Neural cell (in vitro differentiated cells): ENCODE data around the gene SLC6A8. TPM values are rescaled to one million over a fixed set of nuclear protein-coding genes. Genes with fewer than 3 reads are reported as not detected.

ENCODE experiments used
- H2AFZ ChIP-seq: fragments of 200-600, 300-800 bp; sonication (generic), shearing (Covaris generic); 2 replicates; pipeline ENCODE4 v1.6.0; 2014; ENCODE audit warnings: low read depth, mild to moderate bottlenecking, antibody characterized with exemption, low read length, moderate library complexity
- H3F3A ChIP-seq: fragments of 200-600 bp; shearing (Covaris generic); 2 replicates; pipeline ENCODE4 v1.6.1; 2016; ENCODE audit warnings: mild to moderate bottlenecking, moderate library complexity, mixed read lengths, antibody characterized with exemption, low read length; ENCODE audit not compliant: insufficient read depth, poor library complexity, severe bottlenecking
- H3K27ac ChIP-seq: fragments of 200-600, 300-800 bp; sonication (generic), shearing (Covaris generic); 2 replicates; pipeline ENCODE4 v1.5.1; 2014; ENCODE audit warnings: mild to moderate bottlenecking, low read length, moderate library complexity
- H3K27me3 ChIP-seq: fragments of 300-800, 200-600 bp; sonication (generic), shearing (Covaris generic); 2 replicates; pipeline ENCODE4 v1.6.0; 2014; ENCODE audit warnings: mild to moderate bottlenecking, low read depth, low read length, moderate library complexity; ENCODE audit not compliant: insufficient read depth
- H3K36me3 ChIP-seq: fragments of 300-800, 200-600 bp; sonication (generic), shearing (Covaris generic); 2 replicates; pipeline ENCODE4 v1.5.1; 2014; ENCODE audit warnings: mild to moderate bottlenecking, antibody characterized with exemption, low read length, moderate library complexity; ENCODE audit not compliant: insufficient read depth
- H3K4me2 ChIP-seq: fragments of 300-800, 200-600 bp; sonication (generic), shearing (Covaris generic); 2 replicates; pipeline ENCODE4 v1.6.0; 2014; ENCODE audit warnings: mild to moderate bottlenecking, low read length
- H3K4me3 ChIP-seq: fragments of 300-800, 200-600 bp; sonication (generic), shearing (Covaris generic); 2 replicates; pipeline ENCODE4 v1.5.1; 2014; ENCODE audit warnings: mild to moderate bottlenecking, low read length, moderate library complexity
- H3K79me2 ChIP-seq: fragments of 200-600 bp; shearing (Covaris generic); replicated peaks from 2 replicates; pipeline ENCODE4 v1.6.0; 2014; ENCODE audit warnings: mild to moderate bottlenecking, low read length, moderate library complexity; ENCODE audit not compliant: insufficient read depth
- H3K9ac ChIP-seq: fragments of 300-800, 200-600 bp; sonication (generic), shearing (Covaris generic); 2 replicates; pipeline ENCODE4 v1.6.1; 2016; ENCODE audit warnings: mild to moderate bottlenecking, low read length, mixed read lengths
- H3K9me2 ChIP-seq: fragments of 200-600 bp; shearing (Covaris generic); 2 replicates; pipeline ENCODE4 v1.6.1; 2016; ENCODE audit warnings: mild to moderate bottlenecking, low read length, mixed read lengths; ENCODE audit not compliant: insufficient read depth
- H3K9me3 ChIP-seq: fragments of 200-600, 300-800 bp; sonication (generic), shearing (Covaris generic); 2 replicates; pipeline ENCODE4 v1.6.1; 2016; ENCODE audit warnings: mild to moderate bottlenecking, mixed run types, low read length, moderate library complexity, mixed read lengths
- H4K20me1 ChIP-seq: fragments of 200-600 bp; shearing (Covaris generic); 2 replicates; pipeline ENCODE4 v1.6.1; 2016; ENCODE audit warnings: mild to moderate bottlenecking, mixed run types; ENCODE audit not compliant: insufficient read depth
- EP300 ChIP-seq: fragments of 450-650 bp; conservative IDR thresholded peaks from 2 replicates; pipeline ENCODE4 v1.6.1; 2014; ENCODE audit warnings: antibody characterized with exemption, mild to moderate bottlenecking, moderate library complexity; ENCODE audit not compliant: poor library complexity, severe bottlenecking
- EZH2 ChIP-seq: fragments of 200-600, 300-800 bp; shearing (Covaris generic), sonication (generic); IDR thresholded peaks from 2 replicates; pipeline ENCODE4 v1.6.1; 2014; ENCODE audit warnings: antibody characterized with exemption, low read length, borderline replicate concordance, mild to moderate bottlenecking; ENCODE audit not compliant: insufficient read depth, poor library complexity, severe bottlenecking
- MXI1 ChIP-seq: fragments of 450-650 bp; conservative IDR thresholded peaks from 2 replicates; pipeline ENCODE4 v1.6.1; 2014; ENCODE audit warnings: antibody characterized with exemption, mild to moderate bottlenecking; ENCODE audit not compliant: poor library complexity, severe bottlenecking
- POLR2AphosphoS5 ChIP-seq: IDR thresholded peaks from 2 replicates; pipeline ENCODE4 v1.6.1; 2012
- RAD21 ChIP-seq: fragments of 450-650 bp; conservative IDR thresholded peaks from 2 replicates; pipeline ENCODE4 v1.6.1; 2014; ENCODE audit warnings: antibody characterized with exemption, mild to moderate bottlenecking, moderate library complexity
- SMC3 ChIP-seq: fragments of 450-650 bp; conservative IDR thresholded peaks from 2 replicates; pipeline ENCODE4 v1.6.1; 2014; ENCODE audit warnings: antibody characterized with exemption, mild to moderate bottlenecking, moderate library complexity; ENCODE audit not compliant: poor library complexity
- TAF1 ChIP-seq: IDR thresholded peaks from 2 replicates; pipeline ENCODE4 v1.6.1; 2012; ENCODE audit warnings: low read depth
- polyA plus RNA-seq: library from polyadenylated mRNA; depleted of rRNA; stranded (reverse); fragments of >200 nt; gene quantifications from 2 replicates; pipeline ENCODE4 v1.2.3, GENCODE V29; 2014
- TF ChIP-seq, protein P1 (sequence below): fragments of 450-650 bp; IDR thresholded peaks from 2 replicates; pipeline ENCODE4 v1.5.1; 2014; ENCODE audit warnings: antibody characterized with exemption, mild to moderate bottlenecking, moderate library complexity; ENCODE audit not compliant: poor library complexity, severe bottlenecking
- TF ChIP-seq, protein P2 (sequence below): IDR thresholded peaks from 2 replicates; pipeline ENCODE4 v1.6.1; 2012; ENCODE audit warnings: borderline replicate concordance

SLC6A8 gene
- polyA plus RNA-seq, 1 donor from 2014 or later = 36.4 TPM

DNA sequence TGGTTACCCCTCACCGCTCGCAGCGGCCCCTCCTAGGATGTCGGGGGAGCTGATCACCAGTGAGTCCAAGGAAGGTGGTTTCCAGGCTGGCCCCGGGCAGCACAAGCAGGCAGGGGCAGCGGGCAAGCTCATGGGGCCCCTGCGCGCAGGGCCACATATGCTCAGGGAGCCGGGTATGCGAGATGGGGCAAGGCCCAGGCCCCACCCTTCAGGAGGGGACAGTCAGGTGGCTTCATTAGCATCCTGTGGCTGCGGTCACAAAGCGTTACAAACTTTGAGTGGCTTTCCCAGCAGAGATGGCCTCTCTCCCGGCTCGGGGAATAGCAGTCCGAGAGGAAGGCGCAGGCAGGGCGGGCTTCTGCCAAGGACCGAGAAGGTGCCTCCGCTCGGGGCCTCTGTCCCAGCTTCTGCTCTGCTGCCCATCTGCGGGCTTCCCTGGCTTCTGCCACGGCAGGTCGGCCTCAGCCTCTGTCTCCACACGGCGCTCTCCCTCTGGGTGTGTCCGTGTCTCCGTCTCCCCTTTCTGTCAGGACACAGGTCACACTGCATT is 50.4 kb downstream of the SLC6A8 start:
- Histone ChIP-seq H3K27me3 (no peaks in the 10 kb centered on the region), H3K4me2 (no peak overlapping the region), H3K27ac (no peak overlapping the region), H3K9me3 (no peaks in the 10 kb centered on the region), H3K79me2 (no peaks in the 10 kb centered on the region), H2AFZ (no peak overlapping the region), H3K4me3 (no peak overlapping the region), H3K36me3 (no peaks in the 10 kb centered on the region), H3K9me2 (no peaks in the 10 kb centered on the region), H4K20me1 (no peaks in the 10 kb centered on the region), H3K9ac (no peak overlapping the region), H3F3A (no peaks in the 10 kb centered on the region)
- TF ChIP-seq EP300 (no peak), SMC3 (no peak), MXI1 (no peak)

DNA sequence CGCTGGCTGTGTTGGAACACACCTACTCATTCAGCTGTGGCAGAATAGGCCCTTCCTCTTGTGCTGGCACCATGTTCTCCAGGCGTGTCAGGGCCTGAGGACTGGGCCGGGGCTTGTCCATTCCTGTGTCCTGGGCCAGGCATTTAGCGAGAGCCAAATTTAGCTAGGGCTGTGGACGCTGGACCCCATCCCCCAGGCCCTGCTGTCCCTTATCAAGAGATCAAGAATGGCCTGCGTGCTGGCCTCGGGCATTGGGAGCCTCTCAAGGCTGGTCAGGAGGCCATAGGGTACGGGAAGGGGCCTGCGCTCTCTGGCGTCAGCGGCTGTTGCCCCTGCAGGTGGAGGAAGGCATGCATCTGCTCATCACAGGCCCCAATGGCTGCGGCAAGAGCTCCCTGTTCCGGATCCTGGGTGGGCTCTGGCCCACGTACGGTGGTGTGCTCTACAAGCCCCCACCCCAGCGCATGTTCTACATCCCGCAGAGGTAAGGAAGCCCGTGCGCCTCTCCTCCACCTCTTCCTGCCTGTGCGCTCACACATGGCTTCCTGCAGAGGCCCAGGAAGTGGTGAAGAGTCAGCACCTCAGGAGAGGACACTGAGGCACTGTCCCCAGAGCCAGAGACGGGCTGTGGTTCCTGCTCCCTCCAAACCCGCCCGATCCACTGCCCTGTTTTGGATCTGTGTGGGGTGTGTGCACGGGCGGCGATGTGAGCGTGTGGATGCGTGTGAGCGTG is 52.2 kb downstream of the SLC6A8 start:
- Histone ChIP-seq H2AFZ (no peak overlapping the region), H3K9me2 (no peaks in the 10 kb centered on the region), H3F3A (no peaks in the 10 kb centered on the region), H3K4me3 (no peak overlapping the region), H3K79me2 (no peaks in the 10 kb centered on the region), H4K20me1 (no peaks in the 10 kb centered on the region), H3K36me3 (no peaks in the 10 kb centered on the region), H3K9ac (no peak overlapping the region), H3K27me3 (no peaks in the 10 kb centered on the region), H3K27ac (no peak overlapping the region), H3K4me2 (no peak overlapping the region), H3K9me3 (no peaks in the 10 kb centered on the region)
- no peak for TF ChIP-seq EZH2
- TF ChIP-seq EP300 = no peak
- TF ChIP-seq SMC3 = no peak
- no peak for TF ChIP-seq RAD21
- TF ChIP-seq POLR2AphosphoS5 = no peak
- TF ChIP-seq, protein P1, sequence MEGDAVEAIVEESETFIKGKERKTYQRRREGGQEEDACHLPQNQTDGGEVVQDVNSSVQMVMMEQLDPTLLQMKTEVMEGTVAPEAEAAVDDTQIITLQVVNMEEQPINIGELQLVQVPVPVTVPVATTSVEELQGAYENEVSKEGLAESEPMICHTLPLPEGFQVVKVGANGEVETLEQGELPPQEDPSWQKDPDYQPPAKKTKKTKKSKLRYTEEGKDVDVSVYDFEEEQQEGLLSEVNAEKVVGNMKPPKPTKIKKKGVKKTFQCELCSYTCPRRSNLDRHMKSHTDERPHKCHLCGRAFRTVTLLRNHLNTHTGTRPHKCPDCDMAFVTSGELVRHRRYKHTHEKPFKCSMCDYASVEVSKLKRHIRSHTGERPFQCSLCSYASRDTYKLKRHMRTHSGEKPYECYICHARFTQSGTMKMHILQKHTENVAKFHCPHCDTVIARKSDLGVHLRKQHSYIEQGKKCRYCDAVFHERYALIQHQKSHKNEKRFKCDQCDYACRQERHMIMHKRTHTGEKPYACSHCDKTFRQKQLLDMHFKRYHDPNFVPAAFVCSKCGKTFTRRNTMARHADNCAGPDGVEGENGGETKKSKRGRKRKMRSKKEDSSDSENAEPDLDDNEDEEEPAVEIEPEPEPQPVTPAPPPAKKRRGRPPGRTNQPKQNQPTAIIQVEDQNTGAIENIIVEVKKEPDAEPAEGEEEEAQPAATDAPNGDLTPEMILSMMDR = no peak
- no peak for TF ChIP-seq TAF1
- TF ChIP-seq, protein P2, sequence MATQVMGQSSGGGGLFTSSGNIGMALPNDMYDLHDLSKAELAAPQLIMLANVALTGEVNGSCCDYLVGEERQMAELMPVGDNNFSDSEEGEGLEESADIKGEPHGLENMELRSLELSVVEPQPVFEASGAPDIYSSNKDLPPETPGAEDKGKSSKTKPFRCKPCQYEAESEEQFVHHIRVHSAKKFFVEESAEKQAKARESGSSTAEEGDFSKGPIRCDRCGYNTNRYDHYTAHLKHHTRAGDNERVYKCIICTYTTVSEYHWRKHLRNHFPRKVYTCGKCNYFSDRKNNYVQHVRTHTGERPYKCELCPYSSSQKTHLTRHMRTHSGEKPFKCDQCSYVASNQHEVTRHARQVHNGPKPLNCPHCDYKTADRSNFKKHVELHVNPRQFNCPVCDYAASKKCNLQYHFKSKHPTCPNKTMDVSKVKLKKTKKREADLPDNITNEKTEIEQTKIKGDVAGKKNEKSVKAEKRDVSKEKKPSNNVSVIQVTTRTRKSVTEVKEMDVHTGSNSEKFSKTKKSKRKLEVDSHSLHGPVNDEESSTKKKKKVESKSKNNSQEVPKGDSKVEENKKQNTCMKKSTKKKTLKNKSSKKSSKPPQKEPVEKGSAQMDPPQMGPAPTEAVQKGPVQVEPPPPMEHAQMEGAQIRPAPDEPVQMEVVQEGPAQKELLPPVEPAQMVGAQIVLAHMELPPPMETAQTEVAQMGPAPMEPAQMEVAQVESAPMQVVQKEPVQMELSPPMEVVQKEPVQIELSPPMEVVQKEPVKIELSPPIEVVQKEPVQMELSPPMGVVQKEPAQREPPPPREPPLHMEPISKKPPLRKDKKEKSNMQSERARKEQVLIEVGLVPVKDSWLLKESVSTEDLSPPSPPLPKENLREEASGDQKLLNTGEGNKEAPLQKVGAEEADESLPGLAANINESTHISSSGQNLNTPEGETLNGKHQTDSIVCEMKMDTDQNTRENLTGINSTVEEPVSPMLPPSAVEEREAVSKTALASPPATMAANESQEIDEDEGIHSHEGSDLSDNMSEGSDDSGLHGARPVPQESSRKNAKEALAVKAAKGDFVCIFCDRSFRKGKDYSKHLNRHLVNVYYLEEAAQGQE = no peak
- TF ChIP-seq MXI1 = no peak
